EH (cell line): ENCODE data around the gene OR51Q1.

Experiments
- DNase-seq: peaks from one replicate; pipeline ENCODE4 v3.0.0-alpha.2; 2015; ENCODE audit warnings: low read depth

OR51Q1 gene, protein sequence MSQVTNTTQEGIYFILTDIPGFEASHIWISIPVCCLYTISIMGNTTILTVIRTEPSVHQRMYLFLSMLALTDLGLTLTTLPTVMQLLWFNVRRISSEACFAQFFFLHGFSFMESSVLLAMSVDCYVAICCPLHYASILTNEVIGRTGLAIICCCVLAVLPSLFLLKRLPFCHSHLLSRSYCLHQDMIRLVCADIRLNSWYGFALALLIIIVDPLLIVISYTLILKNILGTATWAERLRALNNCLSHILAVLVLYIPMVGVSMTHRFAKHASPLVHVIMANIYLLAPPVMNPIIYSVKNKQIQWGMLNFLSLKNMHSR

DNA sequence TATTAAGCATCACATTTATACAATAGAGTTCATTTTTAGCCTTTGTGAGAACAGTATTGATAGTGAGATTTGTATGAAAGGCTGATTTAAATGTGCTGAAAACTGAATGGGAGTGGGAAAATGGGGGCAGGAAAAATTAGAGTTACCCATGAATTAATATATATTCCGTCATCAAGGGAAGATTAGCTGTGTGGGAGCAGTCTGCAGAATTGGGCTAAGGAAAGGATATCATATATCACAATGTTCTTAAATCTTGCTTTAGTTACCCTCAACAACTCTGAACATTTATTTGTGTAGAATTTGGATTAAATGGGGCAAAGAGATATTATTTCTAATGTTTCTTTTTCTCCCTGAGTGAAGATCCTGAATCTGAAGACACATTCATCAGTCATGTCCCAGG, at the start of gene OR51Q1:
Gene OR51Q1, plus strand, starts transcription at position 301 of the 400 bp plus-strand sequence. Its CDS starts 90 bp downstream, at position 391.
- no peak for DNase-seq

GRCh38 chr11:5380740-5381342, 41.1 kb upstream of the OR51Q1 start:
- peak; percentile 79 for DNase-seq

DNA sequence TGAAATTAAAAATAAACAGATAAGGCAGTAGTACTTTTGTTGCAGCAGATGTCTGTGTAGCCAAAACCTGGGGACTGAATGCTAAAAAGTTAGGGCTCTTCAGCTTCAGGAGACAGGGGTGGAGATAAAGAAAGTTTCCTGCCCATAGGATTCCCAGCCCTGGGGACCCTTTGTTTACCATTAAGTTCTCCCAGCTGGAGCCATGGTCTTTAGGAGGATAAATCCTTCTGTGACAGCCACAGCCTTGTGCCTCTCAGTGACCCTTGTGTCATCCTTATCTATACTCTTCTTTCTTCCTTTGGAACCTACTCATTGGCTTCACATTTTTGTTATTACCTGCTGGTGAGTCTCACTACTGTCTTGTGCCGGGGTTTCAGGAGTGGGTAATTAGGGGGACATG, 38.3 kb upstream of the OR51Q1 start, which contains the start of gene OR51M1:
Gene OR51M1, plus strand, starts transcription at position 237 of the 400 bp plus-strand sequence. CDS start 5,587 bp downstream, outside the sequence.
- no peak for DNase-seq

DNA sequence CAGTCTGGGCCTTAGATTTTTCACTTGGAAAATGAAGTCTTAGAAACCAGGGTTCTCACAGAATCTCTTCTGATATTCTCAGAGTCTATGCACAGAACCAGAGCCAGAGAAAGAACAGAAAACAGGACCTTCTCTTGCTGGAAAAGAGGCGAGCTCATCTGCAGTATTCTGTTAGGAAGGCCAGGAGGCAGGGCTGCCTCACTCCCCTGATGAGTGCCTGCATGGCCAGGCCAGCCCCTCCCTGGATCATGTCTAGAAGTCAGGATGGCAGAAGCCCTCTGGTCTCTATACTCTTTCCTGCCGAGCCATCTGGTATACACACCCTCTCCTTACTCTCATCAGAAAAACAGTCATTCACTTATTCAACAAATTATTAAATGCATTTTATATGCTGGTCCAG, 37.6 kb upstream of the OR51Q1 start:
- DNase-seq: no peak

DNA sequence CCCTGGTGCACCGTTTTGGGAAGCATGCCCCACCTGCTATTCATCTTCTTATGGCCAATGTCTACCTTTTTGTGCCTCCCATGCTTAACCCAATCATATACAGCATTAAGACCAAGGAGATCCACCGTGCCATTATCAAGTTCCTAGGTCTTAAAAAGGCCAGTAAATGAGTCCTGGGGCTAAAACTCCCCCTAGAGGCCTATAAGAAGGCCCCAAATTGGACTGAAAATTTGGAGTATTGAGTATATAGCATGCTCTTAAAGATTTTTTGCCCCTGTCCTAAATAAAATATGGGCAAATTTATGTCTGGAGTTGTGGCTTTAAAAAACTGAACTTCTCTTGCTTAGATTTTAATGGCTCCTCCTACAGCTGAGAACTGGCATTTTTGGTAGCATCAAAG, 31.7 kb upstream of the OR51Q1 start:
- DNase-seq: no peak

- no peak for DNase-seq
Measured at GRCh38 chr11:5394091-5394490, 27.8 kb upstream of the OR51Q1 start.

- no peak for DNase-seq
Measured at GRCh38 chr11:5398936-5399335, 23.0 kb upstream of the OR51Q1 start.

GRCh38 chr11:5405173-5405572, 16.7 kb upstream of the OR51Q1 start:
- no peak for DNase-seq

DNA sequence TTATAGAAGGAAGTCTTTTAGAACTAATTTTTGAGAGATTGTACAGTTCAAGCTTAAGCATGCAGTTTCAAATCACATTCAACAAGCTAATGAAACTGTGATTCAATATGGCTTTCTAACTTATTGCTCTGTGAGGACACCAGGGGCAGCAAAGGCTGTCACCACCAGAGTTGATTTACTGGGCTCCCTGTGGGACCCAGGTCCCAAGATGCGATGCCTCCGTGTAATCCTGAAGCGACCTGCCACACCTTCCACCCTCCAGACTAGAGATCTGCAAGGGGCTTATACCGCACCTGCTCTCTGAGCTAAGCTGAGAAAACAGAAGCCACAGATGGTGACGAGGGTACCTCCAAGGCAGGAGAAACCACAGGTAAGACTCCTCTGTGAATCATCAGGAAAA, 918 bp upstream of the OR51Q1 start:
- no peak for DNase-seq

- DNase-seq: no peak
Measured at GRCh38 chr11:5423131-5423530, 1.2 kb downstream of the OR51Q1 start.

DNA sequence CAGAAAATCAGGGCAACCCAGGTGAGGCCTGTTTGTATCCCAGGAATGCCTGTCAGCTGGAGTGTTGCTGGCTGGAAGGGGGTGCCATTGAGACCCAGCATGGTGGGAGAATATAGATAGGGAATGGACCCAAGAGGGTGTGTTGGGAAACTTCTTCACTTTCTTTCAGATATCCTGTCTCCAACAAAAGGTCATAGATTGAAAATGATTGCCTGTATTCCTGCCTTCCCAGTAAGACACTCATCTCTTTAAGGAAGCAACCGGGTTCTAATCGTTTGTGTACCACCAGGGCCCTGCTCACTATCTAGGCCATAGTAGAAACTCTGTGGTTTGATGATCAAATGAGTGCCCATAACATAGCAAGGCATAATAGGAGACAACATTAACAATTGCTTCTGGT, 19.5 kb downstream of the OR51Q1 start, which contains the start of gene OR51I1:
Gene OR51I1, minus strand, starts transcription at position 101 of the 400 bp plus-strand sequence. Its CDS starts 0 bp downstream, at position 101.
- no peak for DNase-seq

GRCh38 chr11:5443835-5444393, 22.0 kb downstream of the OR51Q1 start:
- DNase-seq: no peak

DNA sequence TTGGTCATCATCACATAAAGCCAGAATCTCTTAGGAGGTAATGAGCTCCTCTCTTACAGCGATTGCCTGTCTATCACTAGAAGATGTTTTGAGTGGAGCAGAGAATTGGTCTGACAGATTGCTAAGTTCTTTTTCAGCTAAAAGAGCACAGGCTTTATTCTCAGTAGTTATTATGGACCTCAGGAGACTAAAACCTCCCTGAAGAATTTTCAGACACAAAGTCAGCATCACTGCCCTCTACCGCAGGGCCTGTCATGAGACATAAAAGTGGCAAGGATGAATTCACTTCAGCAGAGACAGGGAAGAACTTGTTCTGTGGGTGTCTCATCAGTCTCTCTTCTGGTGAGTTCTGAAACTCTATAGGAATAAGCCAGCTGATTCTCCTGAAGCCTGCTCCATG, 27.1 kb downstream of the OR51Q1 start, which contains the start of gene OR51I2:
Gene OR51I2, plus strand, starts transcription at position 301 of the 400 bp plus-strand sequence. CDS start 4,166 bp downstream, outside the sequence.
- DNase-seq: no peak

- DNase-seq: no peak
Measured at GRCh38 chr11:5449432-5449831, 27.5 kb downstream of the OR51Q1 start.

DNA sequence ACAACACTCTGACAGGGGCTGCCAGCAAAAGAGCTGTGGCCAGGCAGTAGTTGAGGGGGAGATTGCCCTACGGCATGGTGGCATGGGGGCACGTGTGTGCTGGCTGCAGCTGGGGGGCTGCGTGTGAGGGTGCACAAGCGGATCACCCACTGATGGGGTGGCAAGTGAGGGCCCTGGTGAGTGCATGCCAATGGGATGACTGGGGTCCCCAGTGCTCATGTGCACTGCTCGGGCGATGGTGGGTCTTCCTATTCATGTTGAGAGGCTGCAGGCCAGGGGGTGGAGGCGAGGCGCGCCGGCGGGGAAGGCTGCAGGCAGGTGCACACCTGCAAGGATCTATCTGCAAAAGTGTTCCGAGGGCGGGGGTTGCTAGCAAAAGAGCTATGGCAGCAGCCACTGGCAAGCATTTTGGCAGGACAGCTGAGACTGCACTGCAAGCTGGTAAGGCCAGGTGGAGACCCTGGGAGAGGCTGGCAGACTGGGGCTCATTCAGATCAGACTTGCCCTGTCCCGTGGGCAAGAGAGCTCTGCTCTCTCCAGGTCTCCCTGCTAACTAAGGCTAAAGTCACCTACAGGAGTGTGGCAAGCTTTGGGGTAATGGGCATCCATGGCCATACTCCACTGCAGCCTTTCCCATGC, 39.2 kb downstream of the OR51Q1 start:
- DNase-seq: no peak

DNA sequence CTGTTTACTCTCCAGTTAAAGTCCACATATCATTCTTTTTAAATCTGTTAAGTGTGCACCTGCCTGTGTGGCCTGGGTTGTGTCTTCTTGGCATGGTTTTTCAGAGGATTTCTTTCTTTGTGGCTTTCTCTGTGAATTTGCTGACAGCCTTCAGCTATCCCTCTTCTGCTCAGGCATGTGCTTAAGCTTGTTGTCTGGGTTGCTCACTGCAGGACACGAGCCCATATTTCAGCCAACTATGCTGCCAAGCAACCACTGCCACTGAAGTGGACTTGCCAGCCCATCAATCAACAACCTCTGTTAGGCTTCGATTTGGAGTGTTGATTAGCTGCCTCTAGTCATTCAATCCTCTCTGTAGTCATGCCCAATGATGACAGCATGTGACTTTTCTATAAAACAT, 45.6 kb downstream of the OR51Q1 start:
- no peak for DNase-seq
